ENCODE results near the gene SLC7A6.

Gene SLC7A6

GRCh38 chr16:68237243-68238028 is 26.9 kb upstream of the SLC7A6 start:
- H3K18ac ChIP-seq (ENCODE audit: low read depth in 1 of 2, low read length in 2 of 2), result peak overlapping the region; percentile 93 to 99
- WGBS, result under 1% methylated on average over 72 of the region's 72 CpGs
- H2AFZ ChIP-seq (ENCODE audit: low read depth, low read length), result peak overlapping the region; percentile 79

GRCh38 chr16:68238029-68238345 is 26.3 kb upstream of the SLC7A6 start:
- Histone ChIP-seq H2BK15ac (ENCODE audit: low read depth, poor library complexity, severe bottlenecking) (peak overlapping the region; percentile 29), H3K18ac (ENCODE audit: low read depth in 1 of 2, low read length in 2 of 2) (peak overlapping the region; percentile 88 to 99), H3K36me3 (ENCODE audit: control insufficient read depth in 1 of 2, insufficient read depth in 2 of 2, low read depth in 1 of 2, low read length in 2 of 2) (peaks cover 0 to 2% of the 10 kb centered on the region in 2 experiments), H3K27me3 (ENCODE audit: control insufficient read depth in 1 of 2, insufficient read depth in 1 of 2, low read length in 2 of 2) (peaks cover 13 to 17% of the 10 kb centered on the region in 2 experiments), H2AFZ (ENCODE audit: low read depth, low read length) (peak overlapping the region; percentile 79), H3K4me2 (ENCODE audit: low read length, poor library complexity, severe bottlenecking) (peak overlapping the region; percentile 26), H2BK120ac (ENCODE audit: low read depth, low read length) (peak overlapping the region; percentile 83), H3K4me3 (ENCODE audit: insufficient read depth in 1 of 2, low read depth in 1 of 2, low read length in 2 of 2) (peak overlapping the region; percentile 35 to 76), H3K23ac (ENCODE audit: low read length in 2 of 2) (peak overlapping the region in 1 of 2 experiments; percentile 94), H3K27ac (ENCODE audit: low read length, poor library complexity, severe bottlenecking) (peak overlapping the region; percentile 84), H2BK12ac (ENCODE audit: low read length in 2 of 2) (peak overlapping the region in 1 of 2 experiments; percentile 93), H3K79me1 (replicated peaks; ENCODE audit: low read length, poor library complexity, severe bottlenecking) (no peaks in the 10 kb centered on the region), H3K14ac (ENCODE audit: low read length in 2 of 2) (peak overlapping the region in 1 of 2 experiments; percentile 44), H3K9ac (ENCODE audit: low read length) (peak overlapping the region; percentile 80), H3K4ac (ENCODE audit: low read depth in 1 of 2, low read length in 2 of 2) (peak overlapping the region in 1 of 2 experiments; percentile 76), H4K8ac (ENCODE audit: low read length) (peak overlapping the region; percentile 88), H2BK5ac (ENCODE audit: low read depth, low read length, poor library complexity, severe bottlenecking) (peak overlapping the region; percentile 54), H4K91ac (ENCODE audit: low read length) (peak overlapping the region; percentile 40), H2AK5ac (ENCODE audit: low read length, severe bottlenecking) (peak overlapping the region; percentile 79), H3K9me3 (ENCODE audit: control insufficient read depth, low read length) (no peaks in the 10 kb centered on the region), H3K4me1 (ENCODE audit: control insufficient read depth, insufficient read depth, low read depth, low read length) (peaks cover 37% of the 10 kb centered on the region)
- 8% methylated on average over 15 of the region's 20 CpGs for WGBS
- DNase-seq, result no peak

More at GRCh38 chr16:68237243-68238028, 26.9 kb upstream of the SLC7A6 start:
- Histone ChIP-seq H3K27ac (ENCODE audit: low read length, poor library complexity, severe bottlenecking) (peak overlapping the region; percentile 85), H3K4ac (ENCODE audit: low read depth in 1 of 2, low read length in 2 of 2) (peak overlapping the region in 1 of 2 experiments; percentile 76), H2BK15ac (ENCODE audit: low read depth, poor library complexity, severe bottlenecking) (peak overlapping the region; percentile 97), H3K27me3 (ENCODE audit: control insufficient read depth in 1 of 2, insufficient read depth in 1 of 2, low read length in 2 of 2) (peaks cover 13 to 17% of the 10 kb centered on the region in 2 experiments), H3K4me2 (ENCODE audit: low read length, poor library complexity, severe bottlenecking) (peak overlapping the region; percentile 92), H2BK120ac (ENCODE audit: low read depth, low read length) (peak overlapping the region; percentile 83), H3K14ac (ENCODE audit: low read length in 2 of 2) (peak overlapping the region in 1 of 2 experiments; percentile 44), H3K9me3 (ENCODE audit: control insufficient read depth, low read length) (no peaks in the 10 kb centered on the region), H3K23ac (ENCODE audit: low read length in 2 of 2) (peak overlapping the region in 1 of 2 experiments; percentile 94), H4K8ac (ENCODE audit: low read length) (peak overlapping the region; percentile 94), H2BK12ac (ENCODE audit: low read length in 2 of 2) (peak overlapping the region; percentile 70 to 93), H2BK5ac (ENCODE audit: low read depth, low read length, poor library complexity, severe bottlenecking) (peak overlapping the region; percentile 85), H4K91ac (ENCODE audit: low read length) (peak overlapping the region; percentile 78), H3K36me3 (ENCODE audit: control insufficient read depth in 1 of 2, insufficient read depth in 2 of 2, low read depth in 1 of 2, low read length in 2 of 2) (peaks cover 0 to 4% of the 10 kb centered on the region in 2 experiments), H3K79me1 (replicated peaks; ENCODE audit: low read length, poor library complexity, severe bottlenecking) (no peaks in the 10 kb centered on the region), H3K9ac (ENCODE audit: low read length) (peak overlapping the region; percentile 80), H3K4me3 (ENCODE audit: insufficient read depth in 1 of 2, low read depth in 1 of 2, low read length in 2 of 2) (peak overlapping the region; percentile 50 to 76), H3K4me1 (ENCODE audit: control insufficient read depth, insufficient read depth, low read depth, low read length) (peaks cover 37% of the 10 kb centered on the region), H2AK5ac (ENCODE audit: low read length, severe bottlenecking) (peak overlapping the region; percentile 79)
- DNase-seq, result peak; percentile 97

GRCh38 chr16:68242085-68242484 is 22.2 kb upstream of the SLC7A6 start:
- 86% methylated on average over 7 of the region's 7 CpGs for WGBS
- Histone ChIP-seq H3K27me3 (ENCODE audit: control insufficient read depth in 1 of 2, insufficient read depth in 1 of 2, low read length in 2 of 2) (no peaks in the 10 kb centered on the region), H2BK12ac (ENCODE audit: low read length in 2 of 2) (no peak overlapping the region), H3K23ac (ENCODE audit: low read length in 2 of 2) (no peak overlapping the region), H4K91ac (ENCODE audit: low read length) (no peak overlapping the region), H3K4me2 (ENCODE audit: low read length, poor library complexity, severe bottlenecking) (no peak overlapping the region), H2BK120ac (ENCODE audit: low read depth, low read length) (no peak overlapping the region), H3K9me3 (ENCODE audit: control insufficient read depth, low read length) (no peaks in the 10 kb centered on the region), H4K8ac (ENCODE audit: low read length) (no peak overlapping the region), H3K14ac (ENCODE audit: low read length in 2 of 2) (no peak overlapping the region), H3K4me3 (ENCODE audit: insufficient read depth in 1 of 2, low read depth in 1 of 2, low read length in 2 of 2) (no peak overlapping the region), H2AK5ac (ENCODE audit: low read length, severe bottlenecking) (no peak overlapping the region), H2AFZ (ENCODE audit: low read depth, low read length) (no peak overlapping the region), H3K4ac (ENCODE audit: low read depth in 1 of 2, low read length in 2 of 2) (no peak overlapping the region), H3K79me1 (replicated peaks; ENCODE audit: low read length, poor library complexity, severe bottlenecking) (peaks cover 23% of the 10 kb centered on the region), H3K18ac (ENCODE audit: low read depth in 1 of 2, low read length in 2 of 2) (no peak overlapping the region), H3K9ac (ENCODE audit: low read length) (no peak overlapping the region), H2BK5ac (ENCODE audit: low read depth, low read length, poor library complexity, severe bottlenecking) (no peak overlapping the region), H2BK15ac (ENCODE audit: low read depth, poor library complexity, severe bottlenecking) (no peak overlapping the region), H3K27ac (ENCODE audit: low read length, poor library complexity, severe bottlenecking) (no peak overlapping the region), H3K36me3 (ENCODE audit: control insufficient read depth in 1 of 2, insufficient read depth in 2 of 2, low read depth in 1 of 2, low read length in 2 of 2) (no peaks in the 10 kb centered on the region), H3K4me1 (ENCODE audit: control insufficient read depth, insufficient read depth, low read depth, low read length) (peaks cover 31% of the 10 kb centered on the region)
- no peak for DNase-seq
